Measurements from ENCODE around the gene NEURL2. TPM values are rescaled to one million over a fixed set of nuclear protein-coding genes. Genes with fewer than 3 reads are reported as not detected.

NEURL2 gene
- total RNA-seq, 1 experiment from 2014 or later: 2.0 TPM

GRCh38 chr20:45866454-45866853 lies 24.6 kb downstream of the NEURL2 start:
- ChIA-PET CTCF (interaction anchor here (0.6 to 0.9 kb wide), 4 partner anchors 14 to 238 kb away, joined by 3 to 5 read pairs (median 4); no protein-coding TSS in a partner anchor), POLR2A (interaction anchor here (0.6 to 6.5 kb wide), 6 partner anchors 10 to 68 kb away, joined by 3 to 27 read pairs (median 5); partner anchors contain the start of genes ACOT8, PCIF1, ZSWIM1 and ZSWIM3)
- intact Hi-C loops (cut with micrococcal nuclease): no loop called here
- no TSS peak for BruUV-seq (replicated peaks)
- Mint-ChIP-seq H3K4me1 (ENCODE audit: insufficient read depth, unreplicated experiment) (peaks cover 7% of the 10 kb centered on the region), H3K9me3 (ENCODE audit: unreplicated experiment) (no peaks in the 10 kb centered on the region), H3K27ac (ENCODE audit: low read depth, unreplicated experiment) (no peak overlapping the region), H3K4me3 (ENCODE audit: unreplicated experiment) (no peak overlapping the region), H3K27me3 (ENCODE audit: insufficient read depth, unreplicated experiment) (no peaks in the 10 kb centered on the region), H3K36me3 (ENCODE audit: insufficient read depth, unreplicated experiment) (no peaks in the 10 kb centered on the region)
- TF ChIP-seq CTCF (IDR thresholded peaks at IDR 0.05; ENCODE audit: unreplicated experiment): no peak
- no peak for DNase-seq (ENCODE audit: unreplicated experiment)

GRCh38 chr20:45863543-45864470 lies 27.2 kb downstream of the NEURL2 start:
- BruUV-seq (replicated peaks): no TSS peak
- intact Hi-C loops (cut with micrococcal nuclease): no loop called here
- Mint-ChIP-seq H3K4me3 (ENCODE audit: unreplicated experiment) (no peak overlapping the region), H3K27me3 (ENCODE audit: insufficient read depth, unreplicated experiment) (no peaks in the 10 kb centered on the region), H3K9me3 (ENCODE audit: unreplicated experiment) (no peaks in the 10 kb centered on the region), H3K27ac (ENCODE audit: low read depth, unreplicated experiment) (no peak overlapping the region), H3K36me3 (ENCODE audit: insufficient read depth, unreplicated experiment) (no peaks in the 10 kb centered on the region), H3K4me1 (ENCODE audit: insufficient read depth, unreplicated experiment) (peaks cover 22% of the 10 kb centered on the region)
- ChIA-PET POLR2A (interaction anchor here (0.8 to 6.5 kb wide), 5 partner anchors 14 to 71 kb away, joined by 3 to 27 read pairs (median 4); partner anchors contain the start of genes PCIF1 and ZSWIM1), CTCF (interaction anchor here (0.5 to 1.3 kb wide), 4 partner anchors 17 to 555 kb away, joined by 3 to 5 read pairs (median 3); no protein-coding TSS in a partner anchor)
- TF ChIP-seq CTCF (IDR thresholded peaks at IDR 0.05; ENCODE audit: unreplicated experiment): no peak
- no peak for DNase-seq (ENCODE audit: unreplicated experiment)

GRCh38 chr20:45861221-45862075 lies 29.6 kb downstream of the NEURL2 start:
- no peak overlapping the region for H3K27ac Mint-ChIP-seq (ENCODE audit: low read depth, unreplicated experiment)
- no peak overlapping the region for H3K4me3 Mint-ChIP-seq (ENCODE audit: unreplicated experiment)
- BruUV-seq (replicated peaks): no TSS peak
- no peaks in the 10 kb centered on the region for H3K9me3 Mint-ChIP-seq (ENCODE audit: unreplicated experiment)
- H3K36me3 Mint-ChIP-seq (ENCODE audit: insufficient read depth, unreplicated experiment): peaks cover 6% of the 10 kb centered on the region
- peaks cover 16% of the 10 kb centered on the region for H3K4me1 Mint-ChIP-seq (ENCODE audit: insufficient read depth, unreplicated experiment)
- no peaks in the 10 kb centered on the region for H3K27me3 Mint-ChIP-seq (ENCODE audit: insufficient read depth, unreplicated experiment)
- POLR2A ChIA-PET: interaction anchor here (0.9 to 1.4 kb wide), 3 partner anchors 19 to 52 kb away, joined by 3 to 9 read pairs (median 6); partner anchors contain the start of gene ZSWIM1
- DNase-seq (ENCODE audit: unreplicated experiment): peak; percentile 56
- TF ChIP-seq CTCF (IDR thresholded peaks at IDR 0.05; ENCODE audit: unreplicated experiment): no peak
- CTCF ChIA-PET: interaction anchor here (0.7 to 1.5 kb wide), 3 partner anchors 12 to 1094 kb away, joined by 4 to 6 read pairs (median 4); no protein-coding TSS in a partner anchor
- intact Hi-C loops (cut with micrococcal nuclease): no loop called here
